GM23248 (cell line): ENCODE results near the gene TRAK1. TPM values are rescaled to one million over a fixed set of nuclear protein-coding genes. Genes with fewer than 3 reads are reported as not detected.
A peak's percentile ranks its signal among the peaks of the same experiment; 100 is the strongest.

ENCODE experiments used
- DNase-seq: peaks from one replicate; pipeline ENCODE4 v3.0.0-alpha.2; 2015
- H2AFZ ChIP-seq: fragments of 200-600 bp; sonication (generic); 2 replicates; pipeline ENCODE4 v1.6.1; 2016; ENCODE audit warnings: antibody characterized with exemption
- H3F3A ChIP-seq: fragments of 200-600 bp; sonication (generic); 2 replicates; pipeline ENCODE4 v1.6.1; 2016; ENCODE audit warnings: mild to moderate bottlenecking, antibody characterized with exemption, mixed run types; ENCODE audit not compliant: insufficient read depth
- H3K27ac ChIP-seq: fragments of 200-600 bp; sonication (generic); 2 replicates; pipeline ENCODE4 v1.5.1; 2016; ENCODE audit warnings: mild to moderate bottlenecking
- H3K27me3 ChIP-seq: fragments of 200-600 bp; sonication (generic); replicated peaks from 2 replicates; pipeline ENCODE4 v1.6.1; 2016; ENCODE audit warnings: mild to moderate bottlenecking; ENCODE audit not compliant: insufficient read depth
- H3K36me3 ChIP-seq: fragments of 200-600 bp; sonication (generic); 2 replicates; pipeline ENCODE4 v1.6.1; 2016; ENCODE audit warnings: low read depth, mild to moderate bottlenecking
- H3K4me1 ChIP-seq: fragments of 200-600 bp; sonication (generic); 2 replicates; pipeline ENCODE4 v1.6.1; 2016; ENCODE audit warnings: mild to moderate bottlenecking; ENCODE audit not compliant: insufficient read depth
- H3K4me2 ChIP-seq: fragments of 200-600 bp; sonication (generic); one replicate; pipeline ENCODE4 v1.6.1; 2016; ENCODE audit warnings: mild to moderate bottlenecking; ENCODE audit not compliant: unreplicated experiment
- H3K4me3 ChIP-seq: fragments of 200-600 bp; sonication (generic); 2 replicates; pipeline ENCODE4 v1.5.1; 2016; ENCODE audit warnings: mild to moderate bottlenecking
- H3K79me2 ChIP-seq: fragments of 200-600 bp; sonication (generic); 2 replicates; pipeline ENCODE4 v1.6.1; 2016; ENCODE audit warnings: mild to moderate bottlenecking; ENCODE audit not compliant: insufficient read depth
- H3K9ac ChIP-seq: fragments of 200-600 bp; sonication (generic); 2 replicates; pipeline ENCODE4 v1.6.1; 2016; ENCODE audit warnings: mild to moderate bottlenecking
- H3K9me2 ChIP-seq: fragments of 200-600 bp; sonication (generic); 2 replicates; pipeline ENCODE4 v1.6.1; 2016; ENCODE audit warnings: mixed run types, mild to moderate bottlenecking, moderate library complexity; ENCODE audit not compliant: insufficient read depth
- H3K9me3 ChIP-seq: fragments of 200-600 bp; sonication (generic); one replicate; pipeline ENCODE4 v1.6.1; 2017; ENCODE audit warnings: low read depth
- H4K20me1 ChIP-seq: fragments of 200-600 bp; sonication (generic); 2 replicates; pipeline ENCODE4 v1.6.0; 2016; ENCODE audit not compliant: insufficient read depth
- EZH2 ChIP-seq: fragments of 200-600 bp; sonication (generic); IDR thresholded peaks from 2 replicates; pipeline ENCODE4 v1.6.1; 2018; ENCODE audit warnings: antibody characterized with exemption, mild to moderate bottlenecking; ENCODE audit not compliant: insufficient read depth, poor library complexity, severe bottlenecking
- EZH2phosphoT487 ChIP-seq: fragments of 200-600 bp; sonication (generic); IDR thresholded peaks from 2 replicates; pipeline ENCODE4 v1.6.1; 2018; ENCODE audit warnings: antibody characterized with exemption, moderate library complexity, mild to moderate bottlenecking, low read depth; ENCODE audit not compliant: insufficient read depth
- WGBS, 2 experiments: methylation state at CpG; one replicate each; pipeline ENCODE4 v1.1.6; 2015 to 2017; ENCODE audit warnings: low lambda C conversion rate in 2 of 2, low coverage in 1 of 2; ENCODE audit errors: missing lambda C conversion rate in 2 of 2; 5-methylcytosine and 5-hydroxymethylcytosine counted together
- in situ Hi-C: fragments of 300-500 bp; cut with MboI; formaldehyde crosslinking; loops from 2 replicates; pipeline ENCODE4 v1.15.0; 2020
- polyA plus RNA-seq: library from polyadenylated mRNA; unstranded; fragments of >200 nt; fragmentation: Nextera tagmentation; extraction: Ambion mirVana; gene quantifications from 2 replicates; pipeline ENCODE4 v1.2.1, GENCODE V29; 2016
- total RNA-seq: library from RNA; depleted of rRNA; stranded (reverse); fragments of >200 nt; shearing (Covaris generic); gene quantifications from 2 replicates; pipeline ENCODE4 v1.2.3, GENCODE V29; 2014

TRAK1 gene
- total and polyA plus RNA-seq, 2 experiments from 2014 or later: 13.6 to 51.0 TPM

GRCh38 chr3:42191443-42191747 lies 100.2 kb downstream of the TRAK1 start:
- peaks cover 7% of the 10 kb centered on the region; the same call in 1 of the 2 replicates for H3F3A ChIP-seq
- H2AFZ ChIP-seq: no peak overlapping the region
- TF ChIP-seq EZH2phosphoT487: no peak
- no peak for TF ChIP-seq EZH2
- peaks cover 10% of the 10 kb centered on the region for H3K79me2 ChIP-seq
- in situ Hi-C loops: loop anchor here (10.0 kb wide), 1 partner anchor 287 kb away; no protein-coding TSS in a partner anchor
- 53 to 73% methylated on average over 3 to 4 of the region's 4 CpGs for WGBS, 2 experiments
- no peaks in the 10 kb centered on the region for H3K27me3 ChIP-seq
- H3K36me3 ChIP-seq: peaks cover 26% of the 10 kb centered on the region
- no peak overlapping the region for H3K27ac ChIP-seq
- no peak for DNase-seq
- H3K9ac ChIP-seq: no peak overlapping the region
- no peak overlapping the region for H3K4me3 ChIP-seq
- H4K20me1 ChIP-seq: no peaks in the 10 kb centered on the region
- H3K4me2 ChIP-seq: no peak overlapping the region
- no peaks in the 10 kb centered on the region for H3K9me3 ChIP-seq
- no peaks in the 10 kb centered on the region for H3K4me1 ChIP-seq
- H3K9me2 ChIP-seq: no peaks in the 10 kb centered on the region

- peak; percentile 29 for DNase-seq
- in situ Hi-C loops: loop anchor here (10.0 kb wide), 1 partner anchor 288 kb away; no protein-coding TSS in a partner anchor
- H3K4me2 ChIP-seq: no peak overlapping the region
Observed at GRCh38 chr3:42192334-42193200, 101.4 kb downstream of the TRAK1 start.

GRCh38 chr3:42194943-42195510 lies 103.9 kb downstream of the TRAK1 start:
- Histone ChIP-seq H3K9me3 (no peaks in the 10 kb centered on the region), H3K36me3 (peaks cover 50% of the 10 kb centered on the region), H3K4me1 (no peaks in the 10 kb centered on the region), H4K20me1 (no peaks in the 10 kb centered on the region), H3K9me2 (no peaks in the 10 kb centered on the region), H3K9ac (no peak overlapping the region), H2AFZ (no peak overlapping the region), H3K4me3 (no peak overlapping the region), H3K27me3 (no peaks in the 10 kb centered on the region), H3K79me2 (no peaks in the 10 kb centered on the region), H3F3A (peaks cover 7% of the 10 kb centered on the region; the same call in 1 of the 2 replicates), H3K4me2 (no peak overlapping the region), H3K27ac (no peak overlapping the region)
- no peak for TF ChIP-seq EZH2phosphoT487
- no peak for TF ChIP-seq EZH2
- no peak for DNase-seq
- in situ Hi-C loops: loop anchor here (10.0 kb wide), 1 partner anchor 290 kb away; no protein-coding TSS in a partner anchor
- whole genome bisulfite sequencing, 2 experiments: 93 to 96% methylated on average over 7 of the region's 7 CpGs

More at GRCh38 chr3:42192334-42193200, 101.4 kb downstream of the TRAK1 start:
- Histone ChIP-seq H3K79me2 (peaks cover 10% of the 10 kb centered on the region), H3K27ac (no peak overlapping the region), H3K9me2 (no peaks in the 10 kb centered on the region), H3K9me3 (no peaks in the 10 kb centered on the region), H3K4me1 (no peaks in the 10 kb centered on the region), H3F3A (peaks cover 7% of the 10 kb centered on the region; the same call in 1 of the 2 replicates), H3K36me3 (peaks cover 27% of the 10 kb centered on the region), H3K9ac (no peak overlapping the region), H2AFZ (no peak overlapping the region), H4K20me1 (no peaks in the 10 kb centered on the region), H3K4me3 (no peak overlapping the region), H3K27me3 (no peaks in the 10 kb centered on the region)
- 98 to 99% methylated on average over 8 of the region's 8 CpGs for WGBS, 2 experiments
- TF ChIP-seq EZH2: no peak
- no peak for TF ChIP-seq EZH2phosphoT487

- H4K20me1 ChIP-seq: no peaks in the 10 kb centered on the region
- no peaks in the 10 kb centered on the region for H3K79me2 ChIP-seq
- peaks cover 7% of the 10 kb centered on the region; the same call in 1 of the 2 replicates for H3F3A ChIP-seq
- H3K9me2 ChIP-seq: no peaks in the 10 kb centered on the region
- no peak overlapping the region for H3K9ac ChIP-seq
- no peak overlapping the region for H3K27ac ChIP-seq
- TF ChIP-seq EZH2 (no peak), EZH2phosphoT487 (no peak)
- no peak overlapping the region for H3K4me3 ChIP-seq
- H3K36me3 ChIP-seq: peaks cover 58% of the 10 kb centered on the region
- no peak overlapping the region for H3K4me2 ChIP-seq
- in situ Hi-C loops: loop anchor here (10.0 kb wide), 1 partner anchor 291 kb away; no protein-coding TSS in a partner anchor
- WGBS, 2 experiments: 98% methylated on average over 5 of the region's 5 CpGs
- H3K27me3 ChIP-seq: no peaks in the 10 kb centered on the region
- no peak for DNase-seq
- no peaks in the 10 kb centered on the region for H3K4me1 ChIP-seq
- H3K9me3 ChIP-seq: no peaks in the 10 kb centered on the region
- H2AFZ ChIP-seq: no peak overlapping the region
Observed at GRCh38 chr3:42195879-42196330, 104.7 kb downstream of the TRAK1 start.
